OCI-LY3 (cell line): ENCODE results near the gene RASSF6.

ENCODE experiments used
- H2AFZ ChIP-seq: fragments of 200-600, 300-600 bp; shearing (Covaris generic); 2 replicates; pipeline ENCODE4 v1.6.0; 2014; ENCODE audit warnings: antibody characterized with exemption, low read depth, low read length
- H3K27ac ChIP-seq: fragments of 200-600, 300-600 bp; sonication (generic); 2 replicates; pipeline ENCODE4 v1.5.1; 2014; ENCODE audit warnings: mild to moderate bottlenecking, low read length, moderate library complexity, mixed read lengths
- H3K27me3 ChIP-seq: fragments of 200-600, 300-600 bp; sonication (generic); 2 replicates; pipeline ENCODE4 v1.6.1; 2014; ENCODE audit warnings: low read depth, low read length, mixed read lengths
- H3K36me3 ChIP-seq: fragments of 200-600, 300-600 bp; sonication (generic); replicated peaks from 2 replicates; pipeline ENCODE3; 2014; ENCODE audit warnings: low read depth, low read length, mixed read lengths
- H3K4me1 ChIP-seq: fragments of 300-600, 200-600 bp; sonication (generic); 2 replicates; pipeline ENCODE4 v1.6.1; 2014; ENCODE audit warnings: low read length, mixed read lengths
- H3K4me2 ChIP-seq: fragments of 200-600, 300-600 bp; sonication (generic); 2 replicates; pipeline ENCODE4 v1.6.1; 2014; ENCODE audit warnings: low read length, mixed read lengths
- H3K4me3 ChIP-seq: fragments of 300-600, 200-600 bp; sonication (generic); 2 replicates; pipeline ENCODE4 v1.5.1; 2014; ENCODE audit warnings: antibody characterized with exemption, mild to moderate bottlenecking, low read length, moderate library complexity
- H3K79me2 ChIP-seq: fragments of 300-600, 200-600 bp; shearing (Covaris generic); 2 replicates; pipeline ENCODE4 v1.6.1; 2014; ENCODE audit warnings: mild to moderate bottlenecking, low read length, mixed read lengths
- H3K9ac ChIP-seq: fragments of 300-600, 200-600 bp; shearing (Covaris generic); 2 replicates; pipeline ENCODE4 v1.6.0; 2014; ENCODE audit warnings: mild to moderate bottlenecking, low read length, moderate library complexity
- H3K9me3 ChIP-seq: fragments of 200-600, 300-600 bp; shearing (Covaris generic); 2 replicates; pipeline ENCODE4 v1.6.1; 2014; ENCODE audit warnings: low read length, mixed read lengths; ENCODE audit not compliant: insufficient read depth
- H4K20me1 ChIP-seq: fragments of 200-600, 300-600 bp; sonication (generic); 2 replicates; pipeline ENCODE4 v1.6.1; 2016; ENCODE audit warnings: low read length, mixed read lengths; ENCODE audit not compliant: insufficient read depth
- CTCF ChIP-seq: fragments of 200-600, 300-600 bp; sonication (generic); IDR thresholded peaks from 2 replicates; pipeline ENCODE4 v1.5.1; 2014; ENCODE audit warnings: antibody characterized with exemption, low read length, low read depth
- EZH2phosphoT487 ChIP-seq: fragments of 200-600 bp; shearing (Covaris generic); IDR thresholded peaks from 2 replicates; pipeline ENCODE4 v1.6.1; 2018; ENCODE audit warnings: antibody characterized with exemption, mixed run types, low read depth

Gene RASSF6

GRCh38 chr4:73617256-73617655 is 3.0 kb downstream of the RASSF6 start:
- no peak overlapping the region for H3K9ac ChIP-seq
- H3K79me2 ChIP-seq: no peaks in the 10 kb centered on the region
- 0 out of 2 replicates have a peak, but pooled peaks cover 5% of the 10 kb centered on the region for H3K4me1 ChIP-seq
- H3K27ac ChIP-seq: no peak overlapping the region
- no peak overlapping the region for H2AFZ ChIP-seq
- H4K20me1 ChIP-seq: no peaks in the 10 kb centered on the region
- H3K4me3 ChIP-seq: no peak overlapping the region
- H3K4me2 ChIP-seq: no peak overlapping the region
- no peaks in the 10 kb centered on the region for H3K9me3 ChIP-seq
- peaks cover 38% of the 10 kb centered on the region for H3K27me3 ChIP-seq
- no peaks in the 10 kb centered on the region for H3K36me3 ChIP-seq
- no peak for TF ChIP-seq CTCF
- no peak for TF ChIP-seq EZH2phosphoT487

GRCh38 chr4:73615613-73616012 is 4.6 kb downstream of the RASSF6 start:
- H3K36me3 ChIP-seq: no peaks in the 10 kb centered on the region
- H3K4me2 ChIP-seq: no peak overlapping the region
- H2AFZ ChIP-seq: no peak overlapping the region
- H3K9me3 ChIP-seq: no peaks in the 10 kb centered on the region
- H3K27ac ChIP-seq: no peak overlapping the region
- no peaks in the 10 kb centered on the region for H4K20me1 ChIP-seq
- no peak overlapping the region for H3K4me3 ChIP-seq
- TF ChIP-seq EZH2phosphoT487: no peak
- TF ChIP-seq CTCF: no peak
- peaks cover 40% of the 10 kb centered on the region for H3K27me3 ChIP-seq
- no peaks in the 10 kb centered on the region for H3K79me2 ChIP-seq
- no peak overlapping the region for H3K9ac ChIP-seq
- H3K4me1 ChIP-seq: 0 out of 2 replicates have a peak, but pooled peaks cover 2% of the 10 kb centered on the region

GRCh38 chr4:73614311-73614867 is 5.8 kb downstream of the RASSF6 start:
- H3K4me3 ChIP-seq: no peak overlapping the region
- H3K9me3 ChIP-seq: no peaks in the 10 kb centered on the region
- H2AFZ ChIP-seq: no peak overlapping the region
- no peak for TF ChIP-seq CTCF
- TF ChIP-seq EZH2phosphoT487: no peak
- H3K79me2 ChIP-seq: no peaks in the 10 kb centered on the region
- no peaks in the 10 kb centered on the region for H4K20me1 ChIP-seq
- H3K4me1 ChIP-seq: peaks cover 3% of the 10 kb centered on the region
- H3K9ac ChIP-seq: no peak overlapping the region
- H3K4me2 ChIP-seq: no peak overlapping the region
- peaks cover 40% of the 10 kb centered on the region for H3K27me3 ChIP-seq
- no peaks in the 10 kb centered on the region for H3K36me3 ChIP-seq
- no peak overlapping the region for H3K27ac ChIP-seq

- peaks cover 36% of the 10 kb centered on the region for H3K27me3 ChIP-seq
- H3K36me3 ChIP-seq: no peaks in the 10 kb centered on the region
- no peaks in the 10 kb centered on the region; the same call in 1 of the 2 replicates for H3K9me3 ChIP-seq
- no peak overlapping the region for H2AFZ ChIP-seq
- no peak overlapping the region for H3K9ac ChIP-seq
- TF ChIP-seq CTCF: no peak
- no peak for TF ChIP-seq EZH2phosphoT487
- no peak overlapping the region for H3K27ac ChIP-seq
- no peak overlapping the region for H3K4me2 ChIP-seq
- H3K4me1 ChIP-seq: peaks cover 12% of the 10 kb centered on the region
- H4K20me1 ChIP-seq: no peaks in the 10 kb centered on the region
- H3K4me3 ChIP-seq: no peak overlapping the region
- H3K79me2 ChIP-seq: no peaks in the 10 kb centered on the region
Measured at GRCh38 chr4:73613130-73613529, 7.1 kb downstream of the RASSF6 start.
